ENCODE data around the gene SLC2A4RG. TPM values are rescaled to one million over a fixed set of nuclear protein-coding genes. Genes with fewer than 3 reads are reported as not detected.
"Not testable (repeated sequence)": the region's sequence is repeated elsewhere in the genome, so short reads cannot be mapped to it uniquely, and the experiment has no call there.

Gene SLC2A4RG
- total and polyA plus RNA-seq, 5 donors: 39.2 to 69.1 (median 49.3) TPM

DNA sequence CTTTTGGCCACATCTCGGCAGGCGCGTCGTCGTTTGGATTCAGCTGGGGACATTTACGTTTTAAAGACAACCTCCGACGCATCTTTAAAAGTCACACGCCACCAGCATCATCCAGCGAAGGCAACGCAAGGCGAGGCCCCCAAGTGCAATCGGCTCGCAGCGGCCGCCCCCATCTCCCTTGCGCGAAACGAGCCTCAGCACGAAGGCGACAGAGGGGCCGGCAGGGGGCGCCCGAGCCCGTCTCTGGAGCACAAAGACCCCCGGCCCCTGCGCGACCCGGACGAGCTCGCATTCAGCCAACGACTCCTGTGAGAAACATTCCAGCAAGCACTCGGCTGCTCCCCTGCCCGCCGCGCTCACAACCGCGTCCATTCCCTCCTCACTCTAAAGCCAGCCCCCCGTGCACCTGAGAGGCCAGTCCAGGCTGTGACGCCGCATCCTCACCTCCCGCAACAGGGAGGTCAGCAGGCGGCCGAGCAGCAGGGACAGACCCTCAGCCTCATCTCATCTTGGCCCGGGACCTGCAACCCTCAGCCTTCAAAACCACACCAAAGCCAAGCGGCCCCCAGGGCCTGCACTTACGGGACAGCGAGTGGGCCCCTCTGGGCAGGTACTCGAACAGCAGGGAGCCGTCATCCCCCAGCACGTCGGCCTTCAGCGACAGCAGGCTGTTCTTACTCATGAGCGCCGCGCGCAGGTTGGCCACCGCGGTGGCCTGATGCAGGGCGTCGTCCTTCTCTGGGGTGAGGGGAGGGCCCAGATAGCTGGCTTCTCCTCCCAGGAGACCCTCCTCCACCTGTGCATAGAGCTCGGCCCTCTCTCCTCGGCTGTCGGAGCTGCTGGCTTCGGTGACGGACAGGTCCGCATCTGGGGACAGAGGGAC, 35.8 kb downstream of the SLC2A4RG start:
- intact Hi-C loops (cut with DNase I): loop anchor here in 2 of 4 donors (5.0 to 10.0 kb wide), 2 partner anchors 82 to 199 kb away; partner anchors contain the start of gene SAMD10 (in 1 of the 2)
- Histone ChIP-seq H3K27me3 (ENCODE audit: control insufficient read depth, insufficient read depth) (no peaks in the 10 kb centered on the region), H3K27ac (ENCODE audit: low read length) (no peak overlapping the region), H3K9me3 (ENCODE audit: control insufficient read depth, low read length) (no peaks in the 10 kb centered on the region), H3K4me3 (ENCODE audit: low read length) (no peak overlapping the region), H3K4me1 (ENCODE audit: control insufficient read depth, insufficient read depth, low read length) (no peaks in the 10 kb centered on the region)
- WGBS: 43% methylated on average over 67 of the region's 67 CpGs
- DNase-seq (peak; percentile 58 to 85 (median 85)), ATAC-seq (peak; percentile 41 to 44)

DNA sequence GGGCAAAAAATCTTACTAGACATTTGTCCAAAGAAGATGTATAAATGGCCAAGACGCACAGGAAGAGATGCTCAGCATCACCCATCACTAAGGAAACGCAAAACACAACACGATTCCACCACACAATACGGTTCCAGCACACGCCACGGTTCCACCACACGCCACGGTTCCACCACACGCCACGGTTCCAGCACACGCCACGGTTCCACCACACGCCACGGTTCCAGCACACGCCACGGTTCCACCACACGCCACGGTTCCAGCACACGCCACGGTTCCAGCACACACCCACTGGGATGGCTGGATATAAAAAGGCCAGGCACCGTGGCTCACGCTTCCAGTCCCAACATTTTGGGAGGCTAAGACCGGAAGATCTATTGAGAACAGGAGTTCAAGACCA, 37.3 kb downstream of the SLC2A4RG start:
- not testable (repeated sequence) for H3K4me3 ChIP-seq (ENCODE audit: low read length); H3K27ac ChIP-seq (ENCODE audit: low read length); H3K9me3 ChIP-seq (ENCODE audit: control insufficient read depth, low read length); ATAC-seq; H3K4me1 ChIP-seq (ENCODE audit: control insufficient read depth, insufficient read depth, low read length); H3K27me3 ChIP-seq (ENCODE audit: control insufficient read depth, insufficient read depth)
- DNase-seq: peak in 1 of 3 donors; percentile 13
- 92% methylated on average over 23 of the region's 23 CpGs for WGBS
- intact Hi-C loops (cut with DNase I): loop anchor here in 2 of 4 donors (5.0 to 10.0 kb wide), 2 partner anchors 80 to 198 kb away; partner anchors contain the start of gene SAMD10 (in 1 of the 2)

DNA sequence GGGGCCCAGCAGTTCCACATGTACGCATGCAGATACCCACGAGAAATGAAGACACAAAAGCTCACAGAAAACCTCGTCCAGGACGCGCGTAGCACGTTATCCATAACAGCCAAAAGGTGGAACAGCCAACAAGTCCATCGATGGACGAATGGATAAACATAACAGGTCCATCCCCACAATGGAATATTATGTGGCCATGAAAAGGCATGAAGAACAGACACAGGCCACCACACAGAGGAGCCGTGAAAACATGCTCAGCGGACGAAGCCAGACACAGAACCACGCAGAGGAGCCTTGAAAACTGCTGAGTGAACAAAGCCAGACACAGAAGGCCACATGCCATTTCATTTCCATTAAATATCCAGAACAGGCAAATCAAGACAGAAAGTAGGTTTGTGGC, 38.0 kb downstream of the SLC2A4RG start:
- WGBS: 96% methylated on average over 13 of the region's 13 CpGs
- intact Hi-C loops (cut with DNase I): loop anchor here in 2 of 4 donors (5.0 to 10.0 kb wide), 2 partner anchors 80 to 197 kb away; partner anchors contain the start of gene SAMD10 (in 1 of the 2)
- no peak for ATAC-seq

DNA sequence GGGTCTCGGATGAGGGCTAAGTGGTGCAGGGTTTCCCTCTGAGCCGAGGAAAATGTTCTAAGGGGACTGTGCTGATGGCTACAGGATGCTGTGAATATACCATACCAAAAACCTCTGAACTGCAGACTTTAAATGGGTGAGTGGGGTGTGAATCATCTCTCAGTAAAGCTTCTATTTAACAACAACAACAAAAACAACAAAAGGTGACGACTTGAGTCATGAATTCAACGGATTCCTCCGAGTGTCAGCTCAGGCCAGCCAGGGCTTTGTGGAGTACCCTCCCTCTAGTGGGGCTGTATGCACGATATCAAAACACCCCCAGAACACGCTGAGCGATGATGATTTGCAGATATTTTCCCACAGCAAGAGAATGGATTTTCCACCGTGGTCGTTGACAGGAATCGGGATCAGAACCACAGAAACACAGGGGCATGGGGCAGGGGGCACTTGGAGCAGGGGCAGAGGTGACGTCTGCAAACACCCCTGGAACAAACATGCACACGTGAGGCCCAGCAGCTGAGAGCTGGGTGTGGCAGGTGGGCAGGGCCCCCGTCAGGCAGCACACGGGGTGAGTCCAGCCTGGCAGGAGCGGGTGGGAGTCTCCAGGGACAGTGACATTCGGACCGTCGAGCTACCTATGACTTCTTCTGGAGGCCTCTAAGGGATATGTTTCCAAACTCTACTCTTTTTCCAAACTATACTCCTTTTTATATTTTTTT, 38.6 kb downstream of the SLC2A4RG start:
- H3K27ac ChIP-seq (ENCODE audit: low read length): no peak overlapping the region
- no peaks in the 10 kb centered on the region for H3K27me3 ChIP-seq (ENCODE audit: control insufficient read depth, insufficient read depth)
- no peaks in the 10 kb centered on the region for H3K4me1 ChIP-seq (ENCODE audit: control insufficient read depth, insufficient read depth, low read length)
- no peak overlapping the region for H3K4me3 ChIP-seq (ENCODE audit: low read length)
- WGBS: 62% methylated on average over 19 of the region's 19 CpGs
- intact Hi-C loops (cut with DNase I): loop anchor here in 2 of 4 donors (5.0 to 10.0 kb wide), 2 partner anchors 79 to 197 kb away; partner anchors contain the start of gene SAMD10 (in 1 of the 2)
- no peaks in the 10 kb centered on the region for H3K9me3 ChIP-seq (ENCODE audit: control insufficient read depth, low read length)
- DNase-seq (peak in 1 of 3 donors; percentile 16), ATAC-seq (no peak)

More for the DNA sequence above, 38.0 kb downstream of the SLC2A4RG start:
- H3K4me1 ChIP-seq (ENCODE audit: control insufficient read depth, insufficient read depth, low read length): no peaks in the 10 kb centered on the region
- no peaks in the 10 kb centered on the region for H3K9me3 ChIP-seq (ENCODE audit: control insufficient read depth, low read length)
- DNase-seq: peak in 1 of 3 donors; percentile 9
- H3K27me3 ChIP-seq (ENCODE audit: control insufficient read depth, insufficient read depth): no peaks in the 10 kb centered on the region
- H3K27ac ChIP-seq (ENCODE audit: low read length): no peak overlapping the region
- no peak overlapping the region for H3K4me3 ChIP-seq (ENCODE audit: low read length)

DNA sequence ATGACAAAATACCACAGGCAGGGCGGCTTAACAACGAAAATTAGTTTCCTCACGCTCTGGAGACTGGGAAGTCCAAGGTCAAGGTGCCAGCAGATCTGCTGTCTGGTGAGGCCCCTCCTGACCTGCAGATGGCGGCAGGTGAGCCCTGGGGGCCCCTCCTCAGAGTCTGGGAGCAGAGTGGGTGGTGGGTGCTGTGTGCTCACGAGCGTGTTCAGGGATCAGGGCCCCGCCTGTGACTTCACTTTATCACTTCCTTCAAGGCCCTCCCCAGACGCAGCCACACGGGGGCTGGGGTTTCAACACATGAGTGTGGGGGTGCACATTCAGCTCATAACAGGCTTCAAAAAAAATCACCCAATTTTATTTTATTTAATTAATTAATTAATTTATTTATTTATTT, 39.3 kb downstream of the SLC2A4RG start:
- DNase-seq (peak in 1 of 3 donors; percentile 27), ATAC-seq (no peak)
- H3K4me3 ChIP-seq (ENCODE audit: low read length): no peak overlapping the region
- no peak overlapping the region for H3K27ac ChIP-seq (ENCODE audit: low read length)
- no peaks in the 10 kb centered on the region for H3K27me3 ChIP-seq (ENCODE audit: control insufficient read depth, insufficient read depth)
- intact Hi-C loops (cut with DNase I): loop anchor here in 2 of 4 donors (5.0 to 10.0 kb wide), 2 partner anchors 78 to 196 kb away; partner anchors contain the start of gene SAMD10 (in 1 of the 2)
- no peaks in the 10 kb centered on the region for H3K4me1 ChIP-seq (ENCODE audit: control insufficient read depth, insufficient read depth, low read length)
- 83% methylated on average over 9 of the region's 9 CpGs for WGBS
- H3K9me3 ChIP-seq (ENCODE audit: control insufficient read depth, low read length): no peaks in the 10 kb centered on the region

DNA sequence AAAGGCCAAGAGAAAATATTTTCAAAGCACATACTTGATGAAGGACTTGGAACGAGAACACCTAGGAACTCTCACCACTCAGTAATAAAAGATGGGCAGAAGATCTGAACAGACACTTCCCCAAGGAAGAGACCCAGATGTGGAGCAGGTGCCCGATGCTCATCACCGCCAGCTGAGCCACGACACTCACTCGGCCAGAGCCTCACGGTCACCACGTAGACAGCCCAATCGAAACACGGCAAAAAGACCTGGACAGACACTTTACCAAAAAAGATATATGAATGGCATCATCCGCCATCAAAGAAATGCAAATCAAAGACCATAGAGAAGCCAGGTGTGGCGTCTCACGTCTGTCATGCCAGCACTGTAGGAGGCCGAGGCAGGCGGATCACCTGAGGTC, 41.6 kb downstream of the SLC2A4RG start:
- Histone ChIP-seq H3K4me1 (ENCODE audit: control insufficient read depth, insufficient read depth, low read length) (no peaks in the 10 kb centered on the region), H3K27ac (ENCODE audit: low read length) (no peak overlapping the region), H3K4me3 (ENCODE audit: low read length) (no peak overlapping the region), H3K9me3 (ENCODE audit: control insufficient read depth, low read length) (no peaks in the 10 kb centered on the region), H3K27me3 (ENCODE audit: control insufficient read depth, insufficient read depth) (no peaks in the 10 kb centered on the region)
- ATAC-seq: no peak
- 92% methylated on average over 14 of the region's 14 CpGs for WGBS
- peak in 1 of 3 donors; percentile 4 for DNase-seq
- intact Hi-C loops (cut with DNase I): loop anchor here in 1 of 4 donors (10.0 kb wide), 1 partner anchor 246 kb away; the partner anchor contains the start of gene PTK6

DNA sequence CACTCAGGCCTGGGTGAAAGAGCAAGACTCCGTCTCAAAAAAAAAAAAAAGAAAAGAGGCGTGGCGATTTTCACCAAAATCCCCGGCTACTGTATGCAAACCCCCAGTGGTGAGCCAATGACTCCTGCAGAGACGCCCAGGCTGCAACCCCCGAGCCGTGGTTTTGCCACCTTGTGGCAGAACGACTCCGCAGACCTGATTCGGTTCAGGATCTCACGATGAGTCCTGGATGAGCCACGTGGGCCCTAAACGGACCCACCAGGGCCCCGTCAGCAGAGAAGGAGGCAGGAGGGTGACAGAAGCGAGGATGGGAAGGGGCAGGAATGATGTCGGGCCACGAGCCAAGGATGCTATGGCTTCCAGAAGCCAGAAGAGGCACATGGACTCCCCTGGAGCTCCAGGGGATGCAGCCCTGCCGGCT, 42.5 kb downstream of the SLC2A4RG start:
- intact Hi-C loops (cut with DNase I): loop anchor here in 1 of 4 donors (10.0 kb wide), 1 partner anchor 247 kb away; the partner anchor contains the start of gene PTK6
- ATAC-seq: no peak
- WGBS: 81% methylated on average over 17 of the region's 18 CpGs

DNA sequence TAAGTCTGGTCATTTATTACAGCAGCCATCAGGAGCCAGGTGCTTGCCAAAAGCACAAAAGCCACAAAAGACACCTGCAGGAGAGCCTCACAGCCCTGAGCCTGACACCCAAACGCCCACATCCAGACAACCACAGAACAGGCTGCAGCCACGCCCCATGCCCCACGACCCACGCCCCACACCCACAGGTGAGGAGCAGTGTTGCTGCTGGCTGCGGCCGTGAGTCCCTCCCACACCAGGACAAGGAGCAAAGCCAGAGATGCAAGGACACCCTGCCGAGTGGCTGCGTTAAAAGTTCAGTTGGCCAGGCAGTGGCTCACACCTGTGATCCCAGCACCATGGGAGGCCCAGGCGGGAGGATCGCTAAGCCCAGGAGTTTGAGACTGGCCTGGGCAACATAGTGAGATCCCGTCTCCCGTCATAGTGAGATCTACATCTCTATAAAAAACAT, 43.0 kb downstream of the SLC2A4RG start:
- DNase-seq (peak in 1 of 3 donors; percentile 27), ATAC-seq (no peak)
- intact Hi-C loops (cut with DNase I): loop anchor here in 1 of 4 donors (10.0 kb wide), 1 partner anchor 248 kb away; the partner anchor contains the start of gene PTK6
- H3K4me3 ChIP-seq (ENCODE audit: low read length): no peak overlapping the region
- H3K4me1 ChIP-seq (ENCODE audit: control insufficient read depth, insufficient read depth, low read length): no peaks in the 10 kb centered on the region
- WGBS: 91% methylated on average over 12 of the region's 12 CpGs
- H3K9me3 ChIP-seq (ENCODE audit: control insufficient read depth, low read length): no peaks in the 10 kb centered on the region
- no peak overlapping the region for H3K27ac ChIP-seq (ENCODE audit: low read length)
- no peaks in the 10 kb centered on the region for H3K27me3 ChIP-seq (ENCODE audit: control insufficient read depth, insufficient read depth)

More for the DNA sequence above, 42.5 kb downstream of the SLC2A4RG start:
- Histone ChIP-seq H3K4me3 (ENCODE audit: low read length) (no peak overlapping the region), H3K27me3 (ENCODE audit: control insufficient read depth, insufficient read depth) (no peaks in the 10 kb centered on the region), H3K9me3 (ENCODE audit: control insufficient read depth, low read length) (no peaks in the 10 kb centered on the region), H3K4me1 (ENCODE audit: control insufficient read depth, insufficient read depth, low read length) (no peaks in the 10 kb centered on the region), H3K27ac (ENCODE audit: low read length) (no peak overlapping the region)
- DNase-seq: peak in 1 of 3 donors; percentile 24

DNA sequence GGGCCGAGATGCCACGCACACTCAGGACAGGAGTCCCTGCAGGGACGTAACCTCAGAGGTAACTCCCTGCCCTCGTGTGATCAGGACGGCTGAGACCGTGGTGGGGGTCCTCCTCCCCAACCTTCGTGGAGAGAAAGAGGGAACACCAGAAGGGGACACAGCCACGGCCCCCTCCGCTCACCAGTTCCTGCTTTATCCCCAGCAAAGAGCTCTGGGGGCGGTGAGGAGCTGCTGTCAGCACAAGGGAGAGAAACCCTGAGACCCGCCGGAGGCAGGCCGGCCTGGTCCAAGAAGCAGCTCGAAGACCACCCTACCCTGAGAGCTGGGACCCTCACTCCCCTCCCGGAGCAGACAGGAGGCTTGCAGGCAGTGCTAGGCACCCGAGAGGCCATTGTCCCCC, 44.4 kb downstream of the SLC2A4RG start:
- Histone ChIP-seq H3K4me1 (ENCODE audit: control insufficient read depth, insufficient read depth, low read length) (no peaks in the 10 kb centered on the region), H3K9me3 (ENCODE audit: control insufficient read depth, low read length) (no peaks in the 10 kb centered on the region), H3K4me3 (ENCODE audit: low read length) (no peak overlapping the region), H3K27ac (ENCODE audit: low read length) (no peak overlapping the region), H3K27me3 (ENCODE audit: control insufficient read depth, insufficient read depth) (no peaks in the 10 kb centered on the region)
- ATAC-seq (no peak), DNase-seq (peak in 1 of 3 donors; percentile 36)
- 81% methylated on average over 16 of the region's 16 CpGs for WGBS
- intact Hi-C loops (cut with DNase I): loop anchor here in 1 of 4 donors (10.0 kb wide), 1 partner anchor 249 kb away; the partner anchor contains the start of gene PTK6

DNA sequence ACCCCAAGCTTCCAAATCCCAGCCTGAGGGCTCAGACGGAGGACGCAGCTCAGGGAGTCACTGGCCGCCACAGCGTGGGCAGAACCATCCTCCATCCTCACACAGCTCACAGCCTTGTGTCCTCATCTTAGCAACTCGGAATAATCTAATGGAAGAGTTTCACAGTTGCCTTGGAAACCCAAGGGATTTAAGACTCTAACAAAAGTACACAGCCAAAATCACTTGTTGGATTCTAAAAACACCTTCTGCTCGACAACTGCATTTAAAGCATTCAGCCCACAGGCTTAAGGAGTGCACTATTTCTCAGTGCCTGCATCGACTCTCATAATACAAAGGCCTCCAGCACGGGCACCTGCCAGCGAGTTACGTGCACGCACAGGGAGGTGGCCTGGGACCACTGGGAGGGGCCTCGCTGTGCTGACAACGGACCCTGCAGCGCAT, 46.1 kb downstream of the SLC2A4RG start:
- H3K4me1 ChIP-seq (ENCODE audit: control insufficient read depth, insufficient read depth, low read length): peaks cover 5% of the 10 kb centered on the region
- H3K27ac ChIP-seq (ENCODE audit: low read length): no peak overlapping the region

More for the DNA sequence above, 46.1 kb downstream of the SLC2A4RG start:
- Histone ChIP-seq H3K27me3 (ENCODE audit: control insufficient read depth, insufficient read depth) (no peaks in the 10 kb centered on the region), H3K9me3 (ENCODE audit: control insufficient read depth, low read length) (no peaks in the 10 kb centered on the region), H3K4me3 (ENCODE audit: low read length) (no peak overlapping the region)
- peak in 1 of 3 donors; percentile 20 for DNase-seq
- WGBS: 66% methylated on average over 14 of the region's 14 CpGs
- intact Hi-C loops (cut with DNase I): loop anchor here in 2 of 4 donors (2.0 to 10.0 kb wide), 3 partner anchors 77 to 251 kb away; partner anchors contain the start of genes ABHD16B (in 1 of the 2), PTK6 (in 1 of the 2) and TPD52L2 (in 1 of the 2)
- ATAC-seq: no peak

Measured in right cardiac atrium (tissue), 5 donors.